Keratinocyte (primary cell): Measurements from ENCODE around the gene ANKS1A. TPM values are rescaled to one million over a fixed set of nuclear protein-coding genes. Genes with fewer than 3 reads are reported as not detected.

Experiments used
- DNase-seq: peaks from one replicate; pipeline ENCODE4 v3.0.0-alpha.2; 2011; ENCODE audit warnings: low read depth, missing footprints, low spot score
- FAIRE-seq: peaks from 2 replicates; lab custom pipeline; 2011; peaks lifted over from hg19 to GRCh38; lab: Jason Lieb, UNC
- H2AFZ ChIP-seq: 2 replicates; pipeline ENCODE4 v1.6.0; 2012; ENCODE audit warnings: low read length, control low read depth, inconsistent platforms; ENCODE audit not compliant: control insufficient read depth
- H3K27ac ChIP-seq: 2 replicates; pipeline ENCODE4 v1.5.1; 2011; ENCODE audit warnings: low read length; ENCODE audit not compliant: control insufficient read depth, insufficient read depth
- H3K27me3 ChIP-seq: 3 replicates; pipeline ENCODE4 v1.6.0; 2011; ENCODE audit warnings: low read length; ENCODE audit not compliant: control insufficient read depth, insufficient read depth; ENCODE audit errors: extremely low read depth
- H3K36me3 ChIP-seq, 2 experiments: 2 replicates in 1 of 2; 3 replicates in 1 of 2; pipeline ENCODE4 v1.5.1; 2011; ENCODE audit warnings: low read length in 2 of 2, mild to moderate bottlenecking in 1 of 2; ENCODE audit not compliant: control insufficient read depth in 2 of 2, insufficient read depth in 2 of 2; ENCODE audit errors: extremely low read depth in 1 of 2
- H3K4me1 ChIP-seq: 3 replicates; pipeline ENCODE4 v1.5.1; 2011; ENCODE audit warnings: low read length; ENCODE audit not compliant: control insufficient read depth, insufficient read depth; ENCODE audit errors: extremely low read depth
- H3K4me2 ChIP-seq: 3 replicates; pipeline ENCODE4 v1.6.0; 2011; ENCODE audit warnings: low read depth, low read length; ENCODE audit not compliant: control insufficient read depth, insufficient read depth; ENCODE audit errors: extremely low read depth
- H3K4me3 ChIP-seq, 3 experiments: fragments of 200-600 bp in 1 of 3; sonication (generic) in 1 of 3; 2 replicates in 2 of 3; 3 replicates in 1 of 3; pipeline ENCODE4 v1.5.1; 2011 to 2016; ENCODE audit warnings: low read length in 3 of 3, mild to moderate bottlenecking in 3 of 3, control low read depth in 2 of 3, inconsistent platforms in 1 of 3, low read depth in 1 of 3, mixed read lengths in 1 of 3, mixed run types in 1 of 3, moderate library complexity in 1 of 3; ENCODE audit not compliant: control insufficient read depth in 2 of 3, insufficient read depth in 2 of 3; ENCODE audit errors: extremely low read depth in 1 of 3
- H3K79me2 ChIP-seq: 2 replicates; pipeline ENCODE4 v1.6.0; 2012; ENCODE audit warnings: low read length; ENCODE audit not compliant: control insufficient read depth, insufficient read depth
- H3K9ac ChIP-seq: 3 replicates; pipeline ENCODE4 v1.6.0; 2011; ENCODE audit warnings: low read length; ENCODE audit not compliant: control insufficient read depth, insufficient read depth; ENCODE audit errors: extremely low read depth
- H3K9me1 ChIP-seq: 3 replicates; pipeline ENCODE4 v1.6.0; 2011; ENCODE audit warnings: low read length; ENCODE audit not compliant: control insufficient read depth, insufficient read depth; ENCODE audit errors: extremely low read depth
- H3K9me3 ChIP-seq: 2 replicates; pipeline ENCODE4 v1.5.1; 2012; ENCODE audit warnings: low read depth, low read length; ENCODE audit not compliant: control insufficient read depth
- H4K20me1 ChIP-seq: 3 replicates; pipeline ENCODE4 v1.6.0; 2011; ENCODE audit warnings: low read length; ENCODE audit not compliant: control insufficient read depth, insufficient read depth; ENCODE audit errors: extremely low read depth
- EZH2 ChIP-seq: IDR thresholded peaks from one replicate; pipeline ENCODE4 v1.6.1; 2012; ENCODE audit warnings: inconsistent platforms, mild to moderate bottlenecking, low read length, moderate library complexity
- dilution Hi-C: fragments of 300-500 bp; cut with MboI; formaldehyde crosslinking; loops from one replicate; pipeline ENCODE4 v1.7.0; 2020; ENCODE audit warnings: low sequenced_read_pairs; ENCODE audit not compliant: extremely low pct_ligation_motif_present
- polyA plus RNA-seq, 5 experiments: library from polyadenylated mRNA; depleted of rRNA in 3 of 5; stranded (reverse) in 3 of 5; stranded (forward) in 1 of 5; unstranded in 1 of 5; fragments of >200 nt; gene quantifications; 1 replicate in 1 of 5; 2 replicates in 3 of 5; 3 replicates in 1 of 5; pipeline versions ENCODE4 v1.2.1 to v1.2.3, GENCODE V29; 2011 to 2012; ENCODE audit warnings: missing spikeins in 2 of 5, low read depth in 1 of 5, low replicate concordance in 1 of 5
- TF ChIP-seq, protein P1 (sequence below), 3 experiments: IDR thresholded peaks in 1 of 3; conservative IDR thresholded peaks in 1 of 3; optimal IDR thresholded peaks in 1 of 3; 2 replicates in 2 of 3; 3 replicates in 1 of 3; pipeline versions ENCODE3 to v1.5.1; 2011; ENCODE audit warnings: low read length in 3 of 3, mild to moderate bottlenecking in 3 of 3, moderate library complexity in 2 of 3, control low read depth in 1 of 3, inconsistent platforms in 1 of 3; ENCODE audit not compliant: insufficient read depth in 2 of 3; ENCODE audit errors: extremely low read depth in 1 of 3

ANKS1A gene
- polyA plus RNA-seq, 1 donor (not counting 4 experiments of a cell fraction or from before 2014, with no cell fraction given) = 8.6 TPM

DNA sequence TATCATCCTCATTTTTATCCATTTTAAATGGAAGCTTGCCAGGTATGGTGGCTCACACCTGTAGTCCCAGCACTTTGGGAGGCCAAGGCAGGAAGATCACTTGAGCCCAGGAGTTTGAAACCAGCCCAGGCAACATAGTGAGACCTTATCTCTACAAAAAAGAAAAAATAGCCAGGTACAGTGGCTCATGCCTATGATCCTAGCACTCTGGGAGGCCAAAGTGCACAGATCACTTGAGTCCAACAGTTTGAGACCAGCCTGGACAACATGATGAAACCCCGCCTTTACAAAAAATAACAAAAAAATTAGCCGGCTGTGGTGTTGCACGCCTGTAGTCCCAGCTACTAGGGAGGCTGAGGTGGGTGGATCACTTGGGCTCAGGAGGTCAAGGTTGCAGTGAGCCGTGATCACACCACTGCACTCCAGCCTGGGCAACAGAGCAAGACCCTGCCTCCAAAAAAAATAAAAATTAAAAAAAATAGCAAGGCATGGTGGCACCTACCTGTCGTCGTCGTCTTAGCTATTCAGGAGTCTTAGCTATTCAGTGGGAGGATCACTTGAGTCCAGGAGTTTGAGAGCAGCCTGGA, 163.0 kb downstream of the ANKS1A start:
- dilution Hi-C loops = no loop called here
- no peak for DNase-seq
- Histone ChIP-seq H3K9me1 (no peaks in the 10 kb centered on the region), H3K27ac (no peak overlapping the region), H3K36me3 (peaks cover 2 to 7% of the 10 kb centered on the region in 2 experiments), H3K79me2 (no peaks in the 10 kb centered on the region), H3K4me3 (no peak overlapping the region), H4K20me1 (no peaks in the 10 kb centered on the region), H3K9me3 (no peaks in the 10 kb centered on the region), H3K9ac (no peak overlapping the region), H3K27me3 (no peaks in the 10 kb centered on the region), H3K4me1 (no peaks in the 10 kb centered on the region), H2AFZ (no peak overlapping the region), H3K4me2 (no peak overlapping the region)
- no peak for FAIRE-seq
- TF ChIP-seq EZH2 = no peak
- TF ChIP-seq, protein P1, sequence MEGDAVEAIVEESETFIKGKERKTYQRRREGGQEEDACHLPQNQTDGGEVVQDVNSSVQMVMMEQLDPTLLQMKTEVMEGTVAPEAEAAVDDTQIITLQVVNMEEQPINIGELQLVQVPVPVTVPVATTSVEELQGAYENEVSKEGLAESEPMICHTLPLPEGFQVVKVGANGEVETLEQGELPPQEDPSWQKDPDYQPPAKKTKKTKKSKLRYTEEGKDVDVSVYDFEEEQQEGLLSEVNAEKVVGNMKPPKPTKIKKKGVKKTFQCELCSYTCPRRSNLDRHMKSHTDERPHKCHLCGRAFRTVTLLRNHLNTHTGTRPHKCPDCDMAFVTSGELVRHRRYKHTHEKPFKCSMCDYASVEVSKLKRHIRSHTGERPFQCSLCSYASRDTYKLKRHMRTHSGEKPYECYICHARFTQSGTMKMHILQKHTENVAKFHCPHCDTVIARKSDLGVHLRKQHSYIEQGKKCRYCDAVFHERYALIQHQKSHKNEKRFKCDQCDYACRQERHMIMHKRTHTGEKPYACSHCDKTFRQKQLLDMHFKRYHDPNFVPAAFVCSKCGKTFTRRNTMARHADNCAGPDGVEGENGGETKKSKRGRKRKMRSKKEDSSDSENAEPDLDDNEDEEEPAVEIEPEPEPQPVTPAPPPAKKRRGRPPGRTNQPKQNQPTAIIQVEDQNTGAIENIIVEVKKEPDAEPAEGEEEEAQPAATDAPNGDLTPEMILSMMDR (optimal IDR thresholded peaks at IDR 0.05 in 1 of 3, IDR thresholded peaks at IDR 0.05 in 1 of 3, conservative IDR thresholded peaks at IDR 0.05 in 1 of 3; ENCODE audit: extremely low read depth in 1 of 3, insufficient read depth in 2 of 3, low read length in 3 of 3) = no peak

DNA sequence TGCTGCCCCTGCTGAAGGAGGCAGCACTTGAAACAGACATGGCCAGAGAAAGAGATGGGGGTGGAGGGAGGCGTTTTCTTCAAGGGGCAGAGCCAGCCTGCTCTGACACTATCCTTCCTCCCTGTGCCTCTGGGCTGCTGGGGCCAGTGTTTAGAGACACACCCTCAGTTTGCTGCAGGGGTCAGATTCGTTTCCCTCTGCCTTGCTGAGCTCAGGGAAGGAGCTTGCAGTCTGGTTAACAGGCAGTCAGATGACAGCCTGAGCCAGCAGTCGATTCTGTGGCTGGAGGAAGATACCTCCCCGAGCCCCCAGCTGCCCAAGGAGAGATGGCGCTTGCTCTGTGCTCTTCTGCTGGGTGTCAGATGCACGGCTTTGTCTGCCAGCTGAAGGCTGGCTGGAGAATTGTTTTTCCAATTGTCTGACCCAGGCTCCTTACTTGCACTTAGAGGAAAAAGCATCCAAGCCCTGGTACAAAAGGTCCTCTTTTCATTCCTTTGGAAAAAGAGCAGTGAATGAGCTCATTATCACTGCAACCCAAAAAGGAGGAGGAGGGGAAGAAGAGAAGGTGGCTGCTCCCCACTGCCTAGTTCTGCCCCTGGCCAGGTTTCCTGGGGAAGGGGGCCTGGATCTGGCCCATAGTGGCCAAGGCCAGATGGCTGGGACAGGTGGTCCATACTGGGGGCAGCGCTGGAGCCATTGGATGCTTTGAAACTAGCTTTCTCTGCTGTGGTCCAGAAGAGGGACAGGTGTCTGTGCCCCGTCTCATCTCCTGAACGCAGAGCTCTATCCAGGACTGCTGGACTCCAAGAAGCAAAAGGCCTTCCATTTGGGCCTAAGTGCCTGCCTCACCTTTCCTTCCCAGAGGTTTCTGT, 163.9 kb downstream of the ANKS1A start:
- no peaks in the 10 kb centered on the region for H3K9me3 ChIP-seq
- H3K36me3 ChIP-seq = peaks cover 2 to 9% of the 10 kb centered on the region in 2 experiments

More for the DNA sequence above, 163.9 kb downstream of the ANKS1A start:
- Histone ChIP-seq H3K4me1 (no peaks in the 10 kb centered on the region), H3K4me3 (no peak overlapping the region), H3K4me2 (no peak overlapping the region), H3K9ac (no peak overlapping the region), H2AFZ (no peak overlapping the region), H4K20me1 (no peaks in the 10 kb centered on the region), H3K9me1 (no peaks in the 10 kb centered on the region), H3K79me2 (no peaks in the 10 kb centered on the region), H3K27me3 (no peaks in the 10 kb centered on the region), H3K27ac (no peak overlapping the region)
- dilution Hi-C loops = no loop called here
- no peak for DNase-seq
- TF ChIP-seq, protein P1 (optimal IDR thresholded peaks at IDR 0.05 in 1 of 3, IDR thresholded peaks at IDR 0.05 in 1 of 3, conservative IDR thresholded peaks at IDR 0.05 in 1 of 3; ENCODE audit: extremely low read depth in 1 of 3, insufficient read depth in 2 of 3, low read length in 3 of 3) = no peak
- no peak for TF ChIP-seq EZH2
- FAIRE-seq = no peak
